Central memory CD4-positive, alpha-beta T cell (primary cell): ENCODE measurements around the gene SCCPDH.
"Not testable (repeated sequence)": the region's sequence is repeated elsewhere in the genome, so short reads cannot be mapped to it uniquely, and the experiment has no call there.

Experiments
- DNase-seq: peaks from one replicate; pipeline ENCODE4 v3.0.0; 2022

Gene SCCPDH

DNA sequence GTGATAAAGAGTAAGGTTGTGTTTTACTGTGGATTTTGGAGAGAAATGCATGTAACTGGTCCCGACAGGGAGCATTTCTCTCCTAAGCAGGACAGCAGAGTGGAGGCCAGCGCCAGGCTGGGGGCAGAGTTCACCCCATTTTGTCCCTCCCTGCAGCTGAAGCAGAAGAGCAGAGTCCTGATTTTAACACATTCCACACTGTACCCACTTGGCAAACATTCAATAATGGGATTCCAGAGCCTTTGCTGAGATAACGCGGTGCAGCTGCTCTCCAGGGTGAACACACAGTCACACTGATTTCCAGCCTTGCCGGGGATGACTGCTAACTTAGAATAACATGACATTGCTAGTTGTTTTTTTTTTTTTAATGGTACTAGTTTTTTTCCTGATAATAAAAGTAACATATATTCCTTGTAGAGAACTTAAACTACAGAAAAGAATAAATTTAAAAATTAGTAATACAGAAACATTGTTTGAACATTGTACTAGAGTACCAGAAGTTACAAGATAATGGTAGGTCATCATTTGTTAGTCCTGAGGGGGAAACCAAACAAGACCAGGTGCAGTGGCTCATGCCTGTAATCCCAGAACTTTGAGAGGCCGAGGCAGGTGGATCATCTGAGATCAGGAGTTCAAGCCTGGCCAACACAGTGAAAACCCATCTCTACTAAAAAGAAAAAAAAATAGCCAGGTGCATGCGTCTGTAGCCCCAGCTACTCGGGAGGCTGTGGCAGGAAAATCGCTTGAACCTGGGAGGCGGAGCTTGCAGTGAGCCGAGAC lies 77.2 kb downstream of the SCCPDH start:
- DNase-seq: no peak

DNA sequence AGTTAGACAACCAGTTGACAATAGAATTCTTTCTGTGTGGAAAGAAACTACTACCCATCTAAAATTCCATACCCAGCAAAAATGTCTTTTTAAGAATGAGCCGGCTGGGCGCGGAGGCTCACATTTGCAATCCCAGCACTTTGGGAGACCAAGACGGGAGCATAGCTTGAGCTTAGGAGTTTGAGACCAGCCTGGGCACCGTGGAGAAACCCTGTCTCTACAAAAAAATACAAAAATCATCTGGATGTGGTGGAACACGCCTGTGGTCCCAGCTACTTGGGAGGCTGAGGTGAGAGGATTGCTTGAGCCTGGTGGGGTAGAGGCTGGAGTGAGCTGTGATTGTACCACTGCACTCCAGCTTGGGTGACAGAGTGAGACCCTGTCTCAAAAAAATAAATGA lies 79.2 kb downstream of the SCCPDH start:
- DNase-seq: no peak

DNA sequence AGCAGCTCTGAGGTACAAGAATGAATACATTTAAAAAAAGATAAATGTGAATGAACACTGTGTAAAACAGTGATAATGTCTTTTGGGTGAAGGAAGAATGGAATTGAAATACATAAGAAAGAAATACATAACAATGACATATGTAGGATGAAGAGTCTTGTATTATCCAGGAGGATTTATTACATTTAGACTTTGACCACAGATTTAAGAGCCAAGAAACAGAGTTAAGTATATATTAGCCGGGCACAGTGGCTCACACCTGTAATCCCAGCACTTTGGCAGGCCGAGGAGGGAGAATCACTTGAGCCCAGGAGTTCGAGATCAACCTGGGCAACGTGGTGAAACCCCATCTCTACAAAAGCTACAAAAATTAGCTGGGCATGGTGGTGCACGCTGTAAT lies 79.7 kb downstream of the SCCPDH start:
- DNase-seq: no peak

DNA sequence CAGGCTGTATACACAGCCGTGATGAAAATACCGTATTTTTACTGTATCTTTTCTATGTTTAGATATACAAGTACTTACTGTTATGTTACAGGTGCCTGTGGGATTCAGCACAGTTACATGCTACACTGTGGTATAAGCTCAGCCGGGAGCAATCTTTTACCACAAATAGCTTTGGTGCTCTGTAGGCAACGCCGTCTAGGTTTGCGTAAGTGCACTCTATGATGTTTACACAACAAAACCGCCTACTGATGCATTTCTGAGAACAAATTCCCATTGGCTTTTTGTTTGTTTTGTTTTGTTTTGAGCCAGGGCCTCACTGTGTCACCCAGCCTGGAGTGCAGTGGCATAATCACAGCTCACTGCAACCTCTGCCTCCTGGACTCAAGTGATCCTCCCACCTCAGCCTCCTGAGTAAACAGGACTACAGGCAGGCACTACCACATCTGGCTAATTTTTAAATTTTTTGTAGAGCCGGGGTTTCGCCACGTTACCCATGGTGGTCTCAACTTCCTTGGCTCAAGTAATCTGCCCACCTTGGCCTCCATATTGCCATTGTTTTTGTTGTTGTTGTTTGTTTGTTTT lies 81.0 kb downstream of the SCCPDH start:
- DNase-seq: no peak

DNA sequence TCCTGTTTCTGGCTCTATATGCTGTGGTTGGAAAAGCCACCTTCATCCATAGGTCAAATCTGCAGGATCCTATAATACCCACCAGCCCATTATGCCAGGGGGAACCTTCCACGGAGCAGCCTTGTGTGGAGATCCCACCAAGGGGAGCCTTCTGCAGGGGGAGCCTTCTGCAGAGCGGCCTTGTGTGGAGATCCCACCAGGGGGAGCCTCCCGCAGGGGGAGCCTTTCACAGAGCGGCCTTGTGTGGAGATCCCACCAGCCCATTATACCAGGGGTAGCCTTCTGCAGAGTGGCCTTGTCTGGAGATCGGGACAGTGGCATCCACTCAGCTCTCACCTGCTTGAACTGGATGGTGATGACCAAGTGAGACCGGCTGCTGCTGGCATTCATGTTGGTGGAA lies 85.3 kb downstream of the SCCPDH start:
- no peak for DNase-seq

DNA sequence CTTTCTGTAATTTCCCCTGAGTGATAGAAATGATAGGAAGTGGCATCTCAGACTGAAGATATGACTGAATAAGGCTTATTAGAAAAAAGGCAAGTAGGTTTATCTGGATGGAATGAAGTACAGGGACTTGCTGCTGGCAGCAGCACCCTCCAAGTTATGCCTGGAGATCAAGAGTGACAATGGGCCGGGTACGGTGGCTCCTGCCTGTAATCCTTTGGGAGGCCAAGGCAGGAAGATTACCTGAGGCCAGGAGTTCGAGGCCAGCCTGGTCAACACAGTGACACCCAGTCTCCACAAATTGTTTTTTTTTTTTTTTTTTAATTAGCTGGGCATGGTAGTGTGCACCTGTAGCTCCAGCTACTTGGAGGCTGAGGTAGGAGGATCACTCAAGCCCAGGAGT lies 87.8 kb downstream of the SCCPDH start:
- no peak for DNase-seq

DNA sequence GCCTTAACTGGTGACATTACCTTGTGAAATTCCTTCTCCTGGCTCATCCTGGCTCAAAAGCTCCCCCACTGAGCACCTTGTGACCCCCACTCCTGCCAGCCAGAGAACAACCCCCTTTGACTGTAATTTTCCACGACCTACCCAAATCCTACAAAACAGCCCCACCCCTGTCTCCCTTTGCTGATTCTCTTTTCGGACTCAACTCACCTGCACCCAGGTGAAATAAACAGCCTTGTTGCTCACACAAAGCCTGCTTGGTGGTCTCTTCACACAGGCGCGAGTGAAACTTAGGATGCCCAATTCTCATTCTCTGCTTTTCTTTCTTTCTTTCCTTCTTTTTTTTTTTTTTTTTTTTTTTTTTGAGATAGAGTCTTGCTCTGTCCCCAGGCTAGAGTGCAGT lies 89.1 kb downstream of the SCCPDH start:
- DNase-seq: not testable (repeated sequence)

DNA sequence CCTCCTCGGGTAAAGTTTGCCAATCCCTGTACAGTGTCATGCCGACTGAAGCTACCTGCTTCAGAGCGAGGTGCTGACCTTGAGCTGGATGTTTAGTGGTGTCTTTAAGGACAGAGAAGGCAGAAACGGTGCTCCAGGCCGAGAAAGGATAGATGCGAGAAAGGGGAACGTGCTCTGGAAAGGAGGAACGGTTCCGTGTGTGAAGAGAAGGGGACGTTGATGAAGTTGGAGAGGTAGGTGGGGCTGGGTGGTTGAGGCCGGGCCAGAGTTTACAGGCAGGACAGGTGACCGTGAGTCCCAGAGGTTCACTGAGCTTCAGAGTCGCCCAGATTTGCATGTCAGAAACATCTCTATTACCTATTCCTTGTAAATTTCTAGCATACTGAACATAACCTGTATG lies 90.7 kb downstream of the SCCPDH start:
- DNase-seq: no peak

DNA sequence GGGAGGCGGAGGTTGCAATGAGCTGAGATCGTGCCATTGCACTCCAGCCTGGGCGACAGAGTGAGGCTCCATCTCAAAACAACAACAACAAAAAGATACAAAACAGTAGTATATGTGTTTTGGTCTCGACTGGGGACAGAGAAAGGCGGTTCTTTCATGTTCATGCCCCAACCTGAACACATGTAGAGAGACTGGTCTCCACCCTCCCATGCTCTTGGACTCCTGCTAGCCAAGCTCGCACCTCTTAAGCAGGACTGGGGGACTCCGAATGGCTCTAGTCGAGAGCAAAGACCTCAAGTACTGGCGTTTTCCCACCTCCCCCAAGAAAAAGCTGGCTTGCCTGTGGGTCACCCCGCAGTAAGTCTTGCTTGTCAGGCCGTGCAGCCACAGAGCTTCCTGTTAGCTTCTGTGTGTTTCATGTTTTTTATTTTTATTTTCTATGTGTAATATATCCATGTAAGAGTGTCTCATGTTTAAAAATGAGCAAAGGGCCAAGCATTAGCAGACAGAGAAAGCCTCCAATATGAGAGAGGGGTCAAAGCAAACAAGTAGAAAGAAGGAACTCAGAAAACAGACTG lies 91.6 kb downstream of the SCCPDH start:
- no peak for DNase-seq
